ENCODE measurements around the gene HYDIN. TPM values are rescaled to one million over a fixed set of nuclear protein-coding genes. Genes with fewer than 3 reads are reported as not detected.
A peak's percentile ranks its signal among the peaks of the same experiment; 100 is the strongest.
"Not testable (repeated sequence)": the region's sequence is repeated elsewhere in the genome, so short reads cannot be mapped to it uniquely, and the experiment has no call there.

Gene HYDIN
- total RNA-seq, 1 experiment from 2014 or later, result not detected

DNA sequence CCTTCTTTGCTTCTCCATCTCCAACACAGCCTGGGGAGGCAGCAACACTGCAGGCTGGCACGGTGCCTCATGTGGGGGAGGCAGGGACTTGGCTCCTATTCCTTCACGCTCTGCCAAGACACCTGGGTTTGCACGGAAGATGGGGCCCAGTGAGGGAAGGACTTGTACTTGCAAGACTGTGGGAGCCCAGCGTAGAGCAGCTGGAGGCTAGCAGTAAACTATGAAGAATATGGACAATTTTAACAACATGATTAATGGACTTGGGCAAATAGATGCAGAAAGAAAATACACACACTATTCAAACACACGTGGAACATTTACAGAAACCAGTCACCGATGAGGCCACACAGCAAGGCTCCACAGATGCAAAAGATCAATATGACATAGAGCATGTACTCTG, 308.4 kb downstream of the HYDIN start:
- BruUV-seq (replicated peaks); intact Hi-C loops (cut with micrococcal nuclease); H3K9me3 ChIP-seq (ENCODE audit: control insufficient read depth in 1 of 2, insufficient read depth in 1 of 2, low read depth in 1 of 2, low read length in 2 of 2); H3K27me3 ChIP-seq (ENCODE audit: insufficient read depth, low read length); H3K79me2 ChIP-seq (ENCODE audit: insufficient read depth, low read length); H3K4me1 ChIP-seq (ENCODE audit: control insufficient read depth in 1 of 2, insufficient read depth in 2 of 2, low read length in 2 of 2); RAD21 ChIA-PET (ENCODE audit: low non-redundant PET in 1 of 2, low total read pairs in 2 of 2, uncharacterized antibody in 2 of 2, unreplicated experiment in 2 of 2); H3K4me3 ChIP-seq (replicated peaks in 1 of 2; ENCODE audit: low read depth in 1 of 2, low read length in 2 of 2); H2AFZ ChIP-seq (ENCODE audit: low read depth, low read length, poor library complexity, severe bottlenecking); ATAC-seq; H3K36me3 ChIP-seq (ENCODE audit: control insufficient read depth in 1 of 2, insufficient read depth in 2 of 2, low read length in 2 of 2); DNase-seq (ENCODE audit: low read depth, low spot score); CTCF ChIA-PET; POLR2A ChIA-PET; H3K9me2 ChIP-seq (ENCODE audit: insufficient read depth); H3K4me2 ChIP-seq (ENCODE audit: low read length); H4K20me1 ChIP-seq (ENCODE audit: insufficient read depth); H3K9ac ChIP-seq (ENCODE audit: low read length); H3K27ac ChIP-seq (ENCODE audit: low read depth, low read length): not testable (repeated sequence)

DNA sequence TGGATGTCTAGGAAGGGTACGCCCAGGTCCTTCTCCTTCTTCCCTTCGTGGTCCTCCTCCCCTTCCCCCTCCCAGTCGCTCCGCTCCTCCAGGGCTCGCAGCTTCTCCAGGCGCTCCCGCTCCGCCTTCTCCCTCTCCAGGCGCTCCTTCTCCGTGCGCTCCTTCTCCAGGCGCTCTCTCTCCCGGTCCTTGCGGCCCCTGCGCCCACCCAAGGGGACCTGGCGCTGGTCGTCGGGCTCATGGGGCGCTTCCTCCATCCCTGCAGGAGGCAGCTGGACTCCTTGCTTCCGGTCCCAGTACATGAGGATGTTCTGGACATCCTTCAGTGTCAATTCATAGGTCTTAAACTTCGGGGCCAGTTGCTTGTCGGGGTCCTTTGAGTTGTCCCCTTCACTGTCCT, 309.9 kb downstream of the HYDIN start:
- CTCF ChIA-PET; BruUV-seq (replicated peaks): not testable (repeated sequence)

DNA sequence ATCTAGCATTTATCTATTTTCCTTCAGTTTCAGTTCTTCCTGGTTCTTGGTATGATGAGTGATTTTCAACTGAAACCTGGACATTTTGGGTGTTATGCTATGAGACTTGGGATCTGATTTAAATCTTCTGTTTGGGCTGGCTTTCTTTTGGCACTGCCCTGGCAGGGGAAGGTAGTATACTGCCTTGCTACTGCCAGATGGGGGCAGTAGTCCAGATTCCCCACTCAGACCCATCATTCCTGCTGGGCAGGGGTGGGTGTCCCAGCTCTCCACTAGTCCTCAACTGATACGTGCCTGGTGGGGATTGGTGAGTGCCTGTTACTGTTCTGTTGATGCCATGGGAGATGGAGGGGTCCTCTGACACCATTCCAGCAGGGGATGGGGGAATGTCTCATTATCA, 342.3 kb downstream of the HYDIN start:
- H3K27ac ChIP-seq (ENCODE audit: low read depth, low read length); H3K4me2 ChIP-seq (ENCODE audit: low read length); H3K9me2 ChIP-seq (ENCODE audit: insufficient read depth); CTCF ChIA-PET; H3K36me3 ChIP-seq (ENCODE audit: control insufficient read depth in 1 of 2, insufficient read depth in 2 of 2, low read length in 2 of 2); H3K4me1 ChIP-seq (ENCODE audit: control insufficient read depth in 1 of 2, insufficient read depth in 2 of 2, low read length in 2 of 2); intact Hi-C loops (cut with micrococcal nuclease); DNase-seq (ENCODE audit: low read depth, low spot score); H3K9me3 ChIP-seq (ENCODE audit: control insufficient read depth in 1 of 2, insufficient read depth in 1 of 2, low read depth in 1 of 2, low read length in 2 of 2); H2AFZ ChIP-seq (ENCODE audit: low read depth, low read length, poor library complexity, severe bottlenecking); BruUV-seq (replicated peaks); H3K9ac ChIP-seq (ENCODE audit: low read length); RAD21 ChIA-PET (ENCODE audit: low non-redundant PET in 1 of 2, low total read pairs in 2 of 2, uncharacterized antibody in 2 of 2, unreplicated experiment in 2 of 2); H3K27me3 ChIP-seq (ENCODE audit: insufficient read depth, low read length); H3K4me3 ChIP-seq (replicated peaks in 1 of 2; ENCODE audit: low read depth in 1 of 2, low read length in 2 of 2); H4K20me1 ChIP-seq (ENCODE audit: insufficient read depth); POLR2A ChIA-PET; H3K79me2 ChIP-seq (ENCODE audit: insufficient read depth, low read length): not testable (repeated sequence)
- peak; percentile 67 for ATAC-seq

More for the DNA sequence above, 309.9 kb downstream of the HYDIN start:
- H4K20me1 ChIP-seq (ENCODE audit: insufficient read depth); ATAC-seq; H3K4me1 ChIP-seq (ENCODE audit: control insufficient read depth in 1 of 2, insufficient read depth in 2 of 2, low read length in 2 of 2); RAD21 ChIA-PET (ENCODE audit: low non-redundant PET in 1 of 2, low total read pairs in 2 of 2, uncharacterized antibody in 2 of 2, unreplicated experiment in 2 of 2); DNase-seq (ENCODE audit: low read depth, low spot score); H3K9ac ChIP-seq (ENCODE audit: low read length); H3K27ac ChIP-seq (ENCODE audit: low read depth, low read length); H3K4me2 ChIP-seq (ENCODE audit: low read length); H3K9me3 ChIP-seq (ENCODE audit: control insufficient read depth in 1 of 2, insufficient read depth in 1 of 2, low read depth in 1 of 2, low read length in 2 of 2); H3K36me3 ChIP-seq (ENCODE audit: control insufficient read depth in 1 of 2, insufficient read depth in 2 of 2, low read length in 2 of 2); H3K4me3 ChIP-seq (replicated peaks in 1 of 2; ENCODE audit: low read depth in 1 of 2, low read length in 2 of 2); H3K9me2 ChIP-seq (ENCODE audit: insufficient read depth); H2AFZ ChIP-seq (ENCODE audit: low read depth, low read length, poor library complexity, severe bottlenecking); H3K79me2 ChIP-seq (ENCODE audit: insufficient read depth, low read length); H3K27me3 ChIP-seq (ENCODE audit: insufficient read depth, low read length); POLR2A ChIA-PET; intact Hi-C loops (cut with micrococcal nuclease): not testable (repeated sequence)

DNA sequence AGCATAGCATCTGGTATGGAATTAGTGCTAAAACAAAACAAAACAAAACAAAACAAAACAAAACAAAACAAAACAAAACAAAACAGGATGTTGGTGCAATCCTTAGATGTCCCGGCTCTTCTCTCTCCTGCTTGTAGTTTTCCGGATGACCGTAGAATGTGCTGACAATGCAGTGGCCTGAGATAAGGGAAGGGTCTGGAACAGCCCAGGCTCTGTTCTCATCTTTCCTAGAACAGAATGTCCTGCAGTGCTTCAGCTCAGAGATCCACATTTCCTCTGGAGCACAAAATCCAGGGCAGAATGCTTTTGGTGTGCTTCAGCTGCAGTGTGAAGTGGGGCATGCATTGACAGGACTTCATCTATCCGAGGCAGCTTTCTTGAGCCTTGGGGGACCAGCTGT, 345.9 kb downstream of the HYDIN start:
- H3K9me2 ChIP-seq (ENCODE audit: insufficient read depth); H3K4me1 ChIP-seq (ENCODE audit: control insufficient read depth in 1 of 2, insufficient read depth in 2 of 2, low read length in 2 of 2); H3K27ac ChIP-seq (ENCODE audit: low read depth, low read length); H3K27me3 ChIP-seq (ENCODE audit: insufficient read depth, low read length); H3K36me3 ChIP-seq (ENCODE audit: control insufficient read depth in 1 of 2, insufficient read depth in 2 of 2, low read length in 2 of 2); DNase-seq (ENCODE audit: low read depth, low spot score); intact Hi-C loops (cut with micrococcal nuclease); CTCF ChIA-PET; H3K9ac ChIP-seq (ENCODE audit: low read length); RAD21 ChIA-PET (ENCODE audit: low non-redundant PET in 1 of 2, low total read pairs in 2 of 2, uncharacterized antibody in 2 of 2, unreplicated experiment in 2 of 2); H2AFZ ChIP-seq (ENCODE audit: low read depth, low read length, poor library complexity, severe bottlenecking); H4K20me1 ChIP-seq (ENCODE audit: insufficient read depth); ATAC-seq; H3K79me2 ChIP-seq (ENCODE audit: insufficient read depth, low read length); POLR2A ChIA-PET; H3K4me3 ChIP-seq (replicated peaks in 1 of 2; ENCODE audit: low read depth in 1 of 2, low read length in 2 of 2); BruUV-seq (replicated peaks); H3K9me3 ChIP-seq (ENCODE audit: control insufficient read depth in 1 of 2, insufficient read depth in 1 of 2, low read depth in 1 of 2, low read length in 2 of 2); H3K4me2 ChIP-seq (ENCODE audit: low read length): not testable (repeated sequence)

GRCh38 chr16:70882311-70882710, 348.2 kb downstream of the HYDIN start:
- H4K20me1 ChIP-seq (ENCODE audit: insufficient read depth); POLR2A ChIA-PET; H3K9ac ChIP-seq (ENCODE audit: low read length); CTCF ChIA-PET; DNase-seq (ENCODE audit: low read depth, low spot score); H3K27me3 ChIP-seq (ENCODE audit: insufficient read depth, low read length); RAD21 ChIA-PET (ENCODE audit: low non-redundant PET in 1 of 2, low total read pairs in 2 of 2, uncharacterized antibody in 2 of 2, unreplicated experiment in 2 of 2); H2AFZ ChIP-seq (ENCODE audit: low read depth, low read length, poor library complexity, severe bottlenecking); ATAC-seq; H3K27ac ChIP-seq (ENCODE audit: low read depth, low read length); intact Hi-C loops (cut with micrococcal nuclease); H3K9me2 ChIP-seq (ENCODE audit: insufficient read depth); H3K4me1 ChIP-seq (ENCODE audit: control insufficient read depth in 1 of 2, insufficient read depth in 2 of 2, low read length in 2 of 2); H3K79me2 ChIP-seq (ENCODE audit: insufficient read depth, low read length); BruUV-seq (replicated peaks); H3K4me3 ChIP-seq (replicated peaks in 1 of 2; ENCODE audit: low read depth in 1 of 2, low read length in 2 of 2); H3K9me3 ChIP-seq (ENCODE audit: control insufficient read depth in 1 of 2, insufficient read depth in 1 of 2, low read depth in 1 of 2, low read length in 2 of 2); H3K4me2 ChIP-seq (ENCODE audit: low read length); H3K36me3 ChIP-seq (ENCODE audit: control insufficient read depth in 1 of 2, insufficient read depth in 2 of 2, low read length in 2 of 2): not testable (repeated sequence)
